ENCODE data around the gene NSG1. TPM values are rescaled to one million over a fixed set of nuclear protein-coding genes. Genes with fewer than 3 reads are reported as not detected.
"Not testable (repeated sequence)": the region's sequence is repeated elsewhere in the genome, so short reads cannot be mapped to it uniquely, and the experiment has no call there.

NSG1 gene
- total and polyA plus RNA-seq, 8 donors, result 0.86 to 74.5 (median 63.1) TPM

DNA sequence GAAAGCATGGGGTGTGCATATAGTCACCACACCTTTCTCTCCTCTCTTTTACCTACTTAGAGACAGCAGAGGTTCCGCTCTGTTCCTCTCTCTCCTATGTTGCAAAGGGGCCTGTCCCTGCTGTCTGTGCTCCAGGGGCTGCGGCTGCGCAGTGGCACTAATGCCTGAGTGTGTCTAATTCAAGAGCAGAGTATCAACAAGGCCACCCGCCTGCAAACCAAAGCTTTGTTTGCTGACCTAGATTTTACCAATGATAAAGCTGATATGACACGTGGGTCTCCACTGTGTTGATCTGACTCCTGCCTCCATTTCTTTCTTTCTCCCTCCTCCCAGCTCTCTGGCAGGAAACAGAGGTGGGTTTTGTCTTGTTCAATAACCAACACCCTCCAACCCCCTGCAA lies 74.9 kb downstream of the NSG1 start:
- Histone ChIP-seq H3K27ac (no peak overlapping the region), H3K27me3 (no peaks in the 10 kb centered on the region), H3K36me3 (peaks cover 1 to 49% of the 10 kb centered on the region in 2 donors), H3K4me1 (no peaks in the 10 kb centered on the region), H3K4me3 (no peak overlapping the region), H3K9me3 (no peaks in the 10 kb centered on the region)
- DNase-seq, result no peak
- intact Hi-C loops (cut with DNase I), result no loop called here
- ATAC-seq, result peak; percentile 62
- TF ChIP-seq, protein P1, sequence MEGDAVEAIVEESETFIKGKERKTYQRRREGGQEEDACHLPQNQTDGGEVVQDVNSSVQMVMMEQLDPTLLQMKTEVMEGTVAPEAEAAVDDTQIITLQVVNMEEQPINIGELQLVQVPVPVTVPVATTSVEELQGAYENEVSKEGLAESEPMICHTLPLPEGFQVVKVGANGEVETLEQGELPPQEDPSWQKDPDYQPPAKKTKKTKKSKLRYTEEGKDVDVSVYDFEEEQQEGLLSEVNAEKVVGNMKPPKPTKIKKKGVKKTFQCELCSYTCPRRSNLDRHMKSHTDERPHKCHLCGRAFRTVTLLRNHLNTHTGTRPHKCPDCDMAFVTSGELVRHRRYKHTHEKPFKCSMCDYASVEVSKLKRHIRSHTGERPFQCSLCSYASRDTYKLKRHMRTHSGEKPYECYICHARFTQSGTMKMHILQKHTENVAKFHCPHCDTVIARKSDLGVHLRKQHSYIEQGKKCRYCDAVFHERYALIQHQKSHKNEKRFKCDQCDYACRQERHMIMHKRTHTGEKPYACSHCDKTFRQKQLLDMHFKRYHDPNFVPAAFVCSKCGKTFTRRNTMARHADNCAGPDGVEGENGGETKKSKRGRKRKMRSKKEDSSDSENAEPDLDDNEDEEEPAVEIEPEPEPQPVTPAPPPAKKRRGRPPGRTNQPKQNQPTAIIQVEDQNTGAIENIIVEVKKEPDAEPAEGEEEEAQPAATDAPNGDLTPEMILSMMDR (IDR thresholded peaks at IDR 0.05), result no peak

DNA sequence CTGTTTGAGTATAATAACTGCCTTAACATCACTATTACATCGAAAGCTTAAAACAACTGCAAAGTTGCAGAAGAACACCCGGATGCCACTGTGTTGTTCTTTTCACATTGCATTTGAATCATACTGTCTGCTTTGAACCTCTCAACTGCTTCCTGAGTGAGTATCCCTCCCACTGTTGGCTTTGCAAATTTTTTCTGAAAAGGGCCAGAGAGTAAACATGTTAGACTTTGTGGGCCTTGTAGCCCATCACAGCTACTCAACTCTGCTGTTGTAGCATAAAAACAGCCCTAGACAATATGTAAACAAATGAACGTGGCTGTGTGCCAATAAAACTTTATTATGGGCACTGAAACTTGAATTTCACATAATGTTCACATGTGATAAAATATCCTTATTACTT lies 76.1 kb downstream of the NSG1 start:
- TF ChIP-seq, protein P1 (IDR thresholded peaks at IDR 0.05), result no peak
- no peak for ATAC-seq

DNA sequence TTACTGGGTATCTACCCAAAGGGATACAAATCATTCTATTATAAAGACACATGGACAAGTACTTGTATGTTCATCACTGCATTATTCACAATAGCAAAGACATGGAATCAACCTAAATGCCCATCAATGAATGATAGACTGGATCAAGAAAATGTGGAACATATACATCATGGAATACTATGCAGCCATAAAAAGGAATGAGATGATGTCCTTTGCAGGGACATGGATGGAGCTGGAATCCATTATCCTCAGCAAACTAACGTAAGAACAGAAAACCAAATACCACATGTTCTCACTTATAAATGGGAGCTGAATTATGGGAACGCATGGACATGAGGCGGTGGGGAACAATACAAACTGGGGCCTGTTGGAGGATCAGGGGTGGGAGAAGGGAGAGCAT lies 78.3 kb downstream of the NSG1 start:
- ATAC-seq; DNase-seq; H3K9me3 ChIP-seq; H3K27me3 ChIP-seq; H3K4me3 ChIP-seq; intact Hi-C loops (cut with DNase I); H3K4me1 ChIP-seq; H3K27ac ChIP-seq: not testable (repeated sequence)
- peaks cover 0 to 56% of the 10 kb centered on the region in 2 donors for H3K36me3 ChIP-seq

More for the DNA sequence above, 76.1 kb downstream of the NSG1 start:
- Histone ChIP-seq H3K27me3 (no peaks in the 10 kb centered on the region), H3K4me3 (no peak overlapping the region), H3K9me3 (no peaks in the 10 kb centered on the region), H3K27ac (no peak overlapping the region), H3K4me1 (no peaks in the 10 kb centered on the region), H3K36me3 (peaks cover 0 to 49% of the 10 kb centered on the region in 2 donors)
- intact Hi-C loops (cut with DNase I), result no loop called here
- peak in 2 of 4 donors; percentile 26 to 59 for DNase-seq

Other genes starting within 250 kb of the NSG1 start
- not detected for gene OTOP1, start 160.2 kb upstream of the NSG1 start, total RNA-seq
- gene OTOP1, start 160.2 kb upstream of the NSG1 start, polyA plus RNA-seq (ENCODE audit: insufficient read length in 6 of 6), result not detected
- gene TMEM128, start 138.9 kb upstream of the NSG1 start, total RNA-seq, result 10 to 100 TPM; 18.5 to 21.9 TPM
- gene TMEM128, start 138.9 kb upstream of the NSG1 start, polyA plus RNA-seq (ENCODE audit: insufficient read length in 6 of 6), result 10 to 100 TPM; 37.0 to 43.3 (median 41.8) TPM
- gene LYAR, start 96.9 kb upstream of the NSG1 start, total RNA-seq, result 10 to 100 TPM in 1 of 2 donors, 1 to 10 TPM in 1; 9.7 to 20.4 TPM
- gene LYAR, start 96.9 kb upstream of the NSG1 start, polyA plus RNA-seq (ENCODE audit: insufficient read length in 6 of 6), result 10 to 100 TPM; 20.3 to 23.7 (median 22.1) TPM
- gene ZBTB49, start 96.9 kb upstream of the NSG1 start, total RNA-seq, result 1 to 10 TPM; 4.8 to 5.3 TPM
- gene ZBTB49, start 96.9 kb upstream of the NSG1 start, polyA plus RNA-seq (ENCODE audit: insufficient read length in 6 of 6), result 10 to 100 TPM in 4 of 6 donors, 1 to 10 TPM in 2; 7.6 to 13.5 (median 10.6) TPM
- gene STX18, start 154.9 kb downstream of the NSG1 start, total RNA-seq, result 10 to 100 TPM; 18.6 to 22.7 TPM
- 10 to 100 TPM; 50.2 to 60.6 (median 54.3) TPM for gene STX18, start 154.9 kb downstream of the NSG1 start, polyA plus RNA-seq (ENCODE audit: insufficient read length in 6 of 6)